ENCODE measurements around the gene PRKN.

Gene PRKN

GRCh38 chr6:162017536-162017935, 710.0 kb downstream of the PRKN start:
- DNase-seq = no peak

GRCh38 chr6:162014069-162014811, 713.3 kb downstream of the PRKN start:
- no peak for DNase-seq

- no peak for DNase-seq
Observed at GRCh38 chr6:162005372-162005771, 722.2 kb downstream of the PRKN start.

GRCh38 chr6:161996783-161997182, 730.8 kb downstream of the PRKN start:
- DNase-seq = no peak

- DNase-seq = no peak
Observed at GRCh38 chr6:161985876-161986423, 741.6 kb downstream of the PRKN start.

- no peak for DNase-seq
Observed at GRCh38 chr6:161984713-161985112, 742.9 kb downstream of the PRKN start.

GRCh38 chr6:161976553-161976952, 751.0 kb downstream of the PRKN start:
- no peak for DNase-seq

- DNase-seq = no peak
Observed at GRCh38 chr6:161973064-161973463, 754.5 kb downstream of the PRKN start.

- no peak for DNase-seq
Observed at GRCh38 chr6:161971043-161971442, 756.5 kb downstream of the PRKN start.

- DNase-seq = no peak
Observed at GRCh38 chr6:161963634-161964234, 763.8 kb downstream of the PRKN start.

GRCh38 chr6:161963181-161963580, 764.4 kb downstream of the PRKN start:
- no peak for DNase-seq

- no peak for DNase-seq
Observed at GRCh38 chr6:161961796-161962195, 765.8 kb downstream of the PRKN start.

- DNase-seq = no peak
Observed at GRCh38 chr6:161961046-161961445, 766.5 kb downstream of the PRKN start.

GRCh38 chr6:161959072-161959471, 768.5 kb downstream of the PRKN start:
- DNase-seq = no peak

GRCh38 chr6:161956082-161956481, 771.5 kb downstream of the PRKN start:
- DNase-seq = no peak

GRCh38 chr6:161954699-161955276, 772.8 kb downstream of the PRKN start:
- no peak for DNase-seq

GRCh38 chr6:161954077-161954476, 773.5 kb downstream of the PRKN start:
- no peak for DNase-seq

- DNase-seq = no peak
Observed at GRCh38 chr6:161951126-161951525, 776.4 kb downstream of the PRKN start.

GRCh38 chr6:161949531-161949930, 778.0 kb downstream of the PRKN start:
- DNase-seq = no peak

- DNase-seq = no peak
Observed at GRCh38 chr6:161948462-161948861, 779.1 kb downstream of the PRKN start.

- DNase-seq = no peak
Observed at GRCh38 chr6:161947371-161947770, 780.2 kb downstream of the PRKN start.

- DNase-seq = no peak
Observed at GRCh38 chr6:161946461-161946860, 781.1 kb downstream of the PRKN start.

- no peak for DNase-seq
Observed at GRCh38 chr6:161943561-161943960, 784.0 kb downstream of the PRKN start.

GRCh38 chr6:161941565-161941964, 786.0 kb downstream of the PRKN start:
- DNase-seq = no peak

Measured in GF-D8 (cell line).